HEK293 (cell line): ENCODE data around the gene CUL1.

Experiments used
- REPIN1 ChIP-seq: fragments of 450-650 bp; formaldehyde crosslinking; IDR thresholded peaks from 2 replicates; pipeline ENCODE4 v1.5.1; 2017; ENCODE audit warnings: missing biosample characterization, missing genetic modification characterization, low read depth
- ZFP3 ChIP-seq: fragments of 450-650 bp; formaldehyde crosslinking; IDR thresholded peaks from 2 replicates; pipeline ENCODE4 v1.5.1; 2016; ENCODE audit warnings: low read depth, missing biosample characterization, missing genetic modification characterization
- ZNF274 ChIP-seq, 2 experiments: fragments of 200-500 bp in 1 of 2; fragments of 450-650 bp in 1 of 2; sonication (Bioruptor generic) in 1 of 2; formaldehyde crosslinking in 1 of 2; IDR thresholded peaks; 2 replicates each; pipeline versions ENCODE4 v1.5.1 to v1.6.1; 2014 to 2016; ENCODE audit warnings: borderline replicate concordance in 1 of 2, inconsistent platforms in 1 of 2, low read length in 1 of 2, missing biosample characterization in 1 of 2, missing genetic modification characterization in 1 of 2
- ZNF366 ChIP-seq: fragments of 450-650 bp; formaldehyde crosslinking; conservative IDR thresholded peaks from 2 replicates; pipeline ENCODE4 v1.5.1; 2016; ENCODE audit warnings: missing biosample characterization, missing genetic modification characterization
- ZNF610 ChIP-seq: fragments of 450-650 bp; formaldehyde crosslinking; IDR thresholded peaks from 2 replicates; pipeline ENCODE4 v1.5.1; 2016; ENCODE audit warnings: missing biosample characterization, missing genetic modification characterization, borderline replicate concordance
- ZNF791 ChIP-seq: fragments of 450-650 bp; formaldehyde crosslinking; IDR thresholded peaks from 2 replicates; pipeline ENCODE4 v1.5.1; 2016; ENCODE audit warnings: missing biosample characterization, missing genetic modification characterization
- TF ChIP-seq, protein P1 (sequence below): fragments of 450-650 bp; formaldehyde crosslinking; IDR thresholded peaks from 2 replicates; pipeline ENCODE4 v1.5.1; 2016; ENCODE audit warnings: missing biosample characterization, missing genetic modification characterization

DNA sequence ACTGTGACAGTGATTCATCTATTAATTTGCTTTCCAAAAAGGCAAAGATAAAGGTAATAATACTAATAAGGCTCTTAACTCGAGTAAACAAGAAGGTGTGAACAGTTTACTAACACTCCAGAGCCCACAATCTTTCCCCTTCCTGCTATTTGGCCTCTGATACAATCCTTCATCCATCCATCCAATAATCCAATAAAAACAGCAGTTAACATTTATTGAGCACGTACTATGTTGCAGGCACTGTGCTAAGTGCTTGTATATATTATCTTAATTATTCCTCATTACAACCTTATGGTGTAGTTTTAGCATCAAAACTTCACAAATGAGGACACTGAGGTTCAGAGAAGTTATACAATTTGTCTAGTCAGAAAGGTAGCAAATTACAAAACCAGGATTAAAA is 135.9 kb downstream of the CUL1 start:
- TF ChIP-seq ZNF791 (tag by site-specific recombination) (no peak), ZNF274 (IDR thresholded peaks at IDR 0.05; ENCODE audit: low read length) (no peak), ZNF274 (tag by site-specific recombination; IDR thresholded peaks at IDR 0.05; ENCODE audit: borderline replicate concordance) (no peak), ZFP3 (tag by site-specific recombination) (no peak), REPIN1 (tag by site-specific recombination) (no peak), ZNF610 (no peak), ZNF366 (tag by site-specific recombination) (no peak)
- TF ChIP-seq, protein P1, sequence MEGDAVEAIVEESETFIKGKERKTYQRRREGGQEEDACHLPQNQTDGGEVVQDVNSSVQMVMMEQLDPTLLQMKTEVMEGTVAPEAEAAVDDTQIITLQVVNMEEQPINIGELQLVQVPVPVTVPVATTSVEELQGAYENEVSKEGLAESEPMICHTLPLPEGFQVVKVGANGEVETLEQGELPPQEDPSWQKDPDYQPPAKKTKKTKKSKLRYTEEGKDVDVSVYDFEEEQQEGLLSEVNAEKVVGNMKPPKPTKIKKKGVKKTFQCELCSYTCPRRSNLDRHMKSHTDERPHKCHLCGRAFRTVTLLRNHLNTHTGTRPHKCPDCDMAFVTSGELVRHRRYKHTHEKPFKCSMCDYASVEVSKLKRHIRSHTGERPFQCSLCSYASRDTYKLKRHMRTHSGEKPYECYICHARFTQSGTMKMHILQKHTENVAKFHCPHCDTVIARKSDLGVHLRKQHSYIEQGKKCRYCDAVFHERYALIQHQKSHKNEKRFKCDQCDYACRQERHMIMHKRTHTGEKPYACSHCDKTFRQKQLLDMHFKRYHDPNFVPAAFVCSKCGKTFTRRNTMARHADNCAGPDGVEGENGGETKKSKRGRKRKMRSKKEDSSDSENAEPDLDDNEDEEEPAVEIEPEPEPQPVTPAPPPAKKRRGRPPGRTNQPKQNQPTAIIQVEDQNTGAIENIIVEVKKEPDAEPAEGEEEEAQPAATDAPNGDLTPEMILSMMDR (tag by site-specific recombination), result no peak
